NCI-H128 (cell line): ENCODE results near the gene NFASC.

Source experiments
- DNase-seq: peaks from one replicate; lab custom pipeline; 2025; ENCODE audit not compliant: unreplicated experiment; lab: John Stamatoyannopoulos, UW

Gene NFASC

GRCh38 chr1:204870160-204870912 lies at the start of gene NFASC:
Gene NFASC, plus strand, starts transcription at chr1:204870862. Its CDS starts 73,454 bp downstream, at chr1:204944316.
- DNase-seq = no peak

GRCh38 chr1:204821476-204821875 lies 49.2 kb upstream of the NFASC start:
- no peak for DNase-seq

- DNase-seq = no peak
Measured at GRCh38 chr1:204821924-204822323, 48.7 kb upstream of the NFASC start.

- no peak for DNase-seq
Measured at GRCh38 chr1:204826970-204827369, 43.7 kb upstream of the NFASC start.

- DNase-seq = peak; percentile 88
Measured at GRCh38 chr1:204828352-204828850, 42.3 kb upstream of the NFASC start.

- DNase-seq = peak; percentile 16
Measured at GRCh38 chr1:204829133-204829825, 41.4 kb upstream of the NFASC start.

- peak; percentile 22 for DNase-seq
Measured at GRCh38 chr1:204830747-204831146, 39.9 kb upstream of the NFASC start.

GRCh38 chr1:204831186-204831585 lies 39.5 kb upstream of the NFASC start:
- DNase-seq = no peak

GRCh38 chr1:204834336-204834735 lies 36.3 kb upstream of the NFASC start:
- no peak for DNase-seq

- DNase-seq = no peak
Measured at GRCh38 chr1:204834752-204835151, 35.9 kb upstream of the NFASC start.

- no peak for DNase-seq
Measured at GRCh38 chr1:204835737-204836136, 34.9 kb upstream of the NFASC start.

GRCh38 chr1:204836856-204837255 lies 33.8 kb upstream of the NFASC start:
- DNase-seq = no peak

GRCh38 chr1:204837440-204838084 lies 33.1 kb upstream of the NFASC start:
- DNase-seq = no peak

GRCh38 chr1:204841316-204841715 lies 29.3 kb upstream of the NFASC start:
- DNase-seq = no peak

- no peak for DNase-seq
Measured at GRCh38 chr1:204841798-204842197, 28.9 kb upstream of the NFASC start.

- DNase-seq = no peak
Measured at GRCh38 chr1:204842369-204842768, 28.3 kb upstream of the NFASC start.

- DNase-seq = no peak
Measured at GRCh38 chr1:204842892-204843291, 27.8 kb upstream of the NFASC start.

GRCh38 chr1:204846546-204846945 lies 24.1 kb upstream of the NFASC start:
- DNase-seq = no peak

- DNase-seq = no peak
Measured at GRCh38 chr1:204848579-204848978, 22.1 kb upstream of the NFASC start.

- no peak for DNase-seq
Measured at GRCh38 chr1:204852854-204853253, 17.8 kb upstream of the NFASC start.

- no peak for DNase-seq
Measured at GRCh38 chr1:204853436-204853835, 17.2 kb upstream of the NFASC start.

- DNase-seq = no peak
Measured at GRCh38 chr1:204854286-204854685, 16.4 kb upstream of the NFASC start.
